Right renal cortex interstitium (tissue), 3 donors: Measurements from ENCODE around the gene CST6. TPM values are rescaled to one million over a fixed set of nuclear protein-coding genes. Genes with fewer than 3 reads are reported as not detected.

ENCODE experiments used
- polyA plus RNA-seq, 3 donors: library from polyadenylated mRNA; unstranded; fragments of 120-200 nt; gene quantifications; one replicate each; pipeline ENCODE4 v1.2.1, GENCODE V29; 2013; ENCODE audit not compliant: insufficient read length in 3 of 3

The CST6 gene
- polyA plus RNA-seq, 3 donors = not detected

Other genes starting within 250 kb of the CST6 start
- gene AP5B1, start 231.0 kb upstream of the CST6 start, polyA plus RNA-seq = 1 to 10 TPM; 5.3 to 6.3 (median 5.5) TPM
- gene OVOL1, start 224.9 kb upstream of the CST6 start, polyA plus RNA-seq = 10 to 100 TPM in 2 of 3 donors, 1 to 10 TPM in 1; 9.3 to 12.8 (median 12.6) TPM
- 1 to 10 TPM; 1.3 to 2.7 (median 1.6) TPM for gene SNX32, start 178.0 kb upstream of the CST6 start, polyA plus RNA-seq
- 100 to 1,000 TPM; 744 to 846 (median 760) TPM for gene CFL1, start 153.8 kb upstream of the CST6 start, polyA plus RNA-seq
- 10 to 100 TPM; 43.5 to 50.8 (median 48.1) TPM for gene MUS81, start 151.6 kb upstream of the CST6 start, polyA plus RNA-seq
- gene EFEMP2, start 139.2 kb upstream of the CST6 start, polyA plus RNA-seq = 10 to 100 TPM; 95.8 to 98.0 (median 96.3) TPM
- 1 to 10 TPM; 1.0 to 1.2 (median 1.2) TPM for gene CTSW, start 132.2 kb upstream of the CST6 start, polyA plus RNA-seq
- gene FIBP, start 123.5 kb upstream of the CST6 start, polyA plus RNA-seq = 10 to 100 TPM; 90.0 to 97.3 (median 94.2) TPM
- gene CCDC85B, start 121.3 kb upstream of the CST6 start, polyA plus RNA-seq = 1 to 10 TPM; 6.7 to 8.3 (median 8.0) TPM
- gene FOSL1, start 111.6 kb upstream of the CST6 start, polyA plus RNA-seq = under 1 TPM in 1 of 3 donors, not detected in 2; 0.11 TPM
- gene C11orf68, start 92.9 kb upstream of the CST6 start, polyA plus RNA-seq = 10 to 100 TPM; 33.8 to 38.1 (median 36.0) TPM
- 10 to 100 TPM; 65.8 to 84.6 (median 75.8) TPM for gene DRAP1, start 92.6 kb upstream of the CST6 start, polyA plus RNA-seq
- gene TSGA10IP, start 66.5 kb upstream of the CST6 start, polyA plus RNA-seq = not detected
- gene SART1, start 50.3 kb upstream of the CST6 start, polyA plus RNA-seq = 10 to 100 TPM; 42.9 to 43.7 (median 43.2) TPM
- gene EIF1AD, start 9.9 kb upstream of the CST6 start, polyA plus RNA-seq = 10 to 100 TPM; 25.8 to 31.3 (median 29.9) TPM
- gene BANF1, start 9.5 kb upstream of the CST6 start, polyA plus RNA-seq = 100 to 1,000 TPM; 263 to 275 (median 271) TPM
- gene CATSPER1, start 14.5 kb downstream of the CST6 start, polyA plus RNA-seq = not detected
- gene GAL3ST3, start 37.2 kb downstream of the CST6 start, polyA plus RNA-seq = 1 to 10 TPM; 4.0 to 4.6 (median 4.0) TPM
- gene SF3B2, start 40.4 kb downstream of the CST6 start, polyA plus RNA-seq = 100 to 1,000 TPM; 255 to 281 (median 256) TPM
- gene PACS1, start 58.3 kb downstream of the CST6 start, polyA plus RNA-seq = 10 to 100 TPM; 44.0 to 50.8 (median 45.6) TPM
- 10 to 100 TPM; 17.0 to 19.8 (median 18.2) TPM for gene KLC2, start 245.7 kb downstream of the CST6 start, polyA plus RNA-seq